HEK293T (cell line): ENCODE results near the gene TRIM47.

Experiments
- ARNT ChIP-seq: fragments of 450-650 bp; IDR thresholded peaks from 2 replicates; pipeline ENCODE4 v1.6.1; 2017; ENCODE audit warnings: mild to moderate bottlenecking
- BHLHE40 ChIP-seq: fragments of 450-650 bp; IDR thresholded peaks from 2 replicates; pipeline ENCODE4 v1.6.1; 2016; ENCODE audit warnings: mild to moderate bottlenecking, moderate library complexity, borderline replicate concordance
- CTBP1 ChIP-seq: fragments of 450-650 bp; IDR thresholded peaks from 2 replicates; pipeline ENCODE4 v1.6.1; 2016; ENCODE audit warnings: borderline replicate concordance
- FOXA1 ChIP-seq: fragments of 450-650 bp; IDR thresholded peaks from 2 replicates; pipeline ENCODE4 v1.6.1; 2016; ENCODE audit warnings: mild to moderate bottlenecking
- FOXK2 ChIP-seq: fragments of 450-650 bp; IDR thresholded peaks from 2 replicates; pipeline ENCODE4 v1.6.1; 2016; ENCODE audit warnings: mild to moderate bottlenecking
- HDGF ChIP-seq: fragments of 450-650 bp; IDR thresholded peaks from 2 replicates; pipeline ENCODE4 v1.6.1; 2017; ENCODE audit warnings: antibody characterized with exemption, borderline replicate concordance
- L3MBTL2 ChIP-seq: fragments of 450-650 bp; conservative IDR thresholded peaks from 2 replicates; pipeline ENCODE4 v1.6.1; 2016; ENCODE audit warnings: mild to moderate bottlenecking
- LEF1 ChIP-seq: fragments of 450-650 bp; IDR thresholded peaks from 2 replicates; pipeline ENCODE4 v1.6.1; 2017; ENCODE audit warnings: mild to moderate bottlenecking, borderline replicate concordance
- SP1 ChIP-seq: fragments of 450-650 bp; IDR thresholded peaks from 2 replicates; pipeline ENCODE4 v1.6.1; 2017
- SUZ12 ChIP-seq: fragments of 450-650 bp; IDR thresholded peaks from 2 replicates; pipeline ENCODE4 v1.6.1; 2016; ENCODE audit warnings: mild to moderate bottlenecking
- TARDBP ChIP-seq: fragments of 450-650 bp; IDR thresholded peaks from 2 replicates; pipeline ENCODE4 v1.6.1; 2016

DNA sequence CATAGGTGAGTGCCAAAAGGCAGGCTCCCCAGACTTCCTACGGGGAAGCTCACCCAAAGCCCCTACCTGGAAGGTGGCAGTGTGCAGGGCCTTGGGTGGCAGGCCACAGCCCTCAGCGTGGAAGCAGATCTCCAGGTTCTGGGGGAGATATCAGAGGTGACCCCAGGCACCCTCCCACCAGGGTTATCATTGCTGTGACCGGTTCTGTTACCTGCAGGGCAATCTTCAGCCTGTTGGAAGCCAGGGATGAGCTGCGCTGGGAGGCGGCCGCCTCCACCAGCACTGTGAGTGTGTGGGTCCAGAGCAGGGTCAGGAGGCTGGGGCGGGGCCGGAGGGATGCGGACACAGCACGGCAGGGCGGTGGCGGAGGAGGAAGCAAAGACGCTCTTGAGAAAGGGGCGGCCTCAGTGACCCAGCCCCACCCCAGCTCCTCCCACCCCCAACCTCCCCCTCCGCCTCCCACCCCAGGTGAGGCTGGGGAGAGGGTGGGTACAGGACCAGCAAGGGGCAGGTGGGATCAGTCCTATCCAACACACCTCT lies 47.3 kb downstream of the TRIM47 start:
- TF ChIP-seq SP1 (no peak), BHLHE40 (no peak), TARDBP (no peak), FOXA1 (no peak), FOXK2 (no peak), LEF1 (no peak), ARNT (no peak), L3MBTL2 (no peak), SUZ12 (no peak), HDGF (no peak), CTBP1 (no peak)
